Bronchial epithelial cell (primary cell): Measurements from ENCODE around the gene MMP27. TPM values are rescaled to one million over a fixed set of nuclear protein-coding genes. Genes with fewer than 3 reads are reported as not detected.
A peak's percentile ranks its signal among the peaks of the same experiment; 100 is the strongest.

Experiments used
- DNase-seq: peaks from one replicate; pipeline ENCODE4 v3.0.0-alpha.2; 2010; ENCODE audit warnings: low read depth
- FAIRE-seq: peaks from 2 replicates; lab custom pipeline; 2011; peaks lifted over from hg19 to GRCh38; lab: Jason Lieb, UNC
- H3K27me3 ChIP-seq: 2 replicates; pipeline ENCODE4 v1.5.1; 2011; ENCODE audit warnings: low read length; ENCODE audit not compliant: control insufficient read depth, insufficient read depth
- H3K36me3 ChIP-seq: 2 replicates; pipeline ENCODE4 v1.5.1; 2011; ENCODE audit warnings: low read length; ENCODE audit not compliant: control insufficient read depth, insufficient read depth
- H3K4me3 ChIP-seq: 2 replicates; pipeline ENCODE4 v1.5.1; 2011; ENCODE audit warnings: mild to moderate bottlenecking, low read depth, low read length, control low read depth
- total RNA-seq: library from RNA; depleted of rRNA; stranded (reverse); fragments of >200 nt; gene quantifications from 2 replicates; pipeline ENCODE4 v1.2.1, GENCODE V29; 2014
- TF ChIP-seq, protein P1 (sequence below): IDR thresholded peaks from 2 replicates; pipeline ENCODE4 v1.5.1; 2011; ENCODE audit warnings: mild to moderate bottlenecking, moderate library complexity, low read length, control low read depth, inconsistent platforms; ENCODE audit not compliant: insufficient read depth, severe bottlenecking

MMP27 gene
- total RNA-seq, 1 donor from 2014 or later = not detected

DNA sequence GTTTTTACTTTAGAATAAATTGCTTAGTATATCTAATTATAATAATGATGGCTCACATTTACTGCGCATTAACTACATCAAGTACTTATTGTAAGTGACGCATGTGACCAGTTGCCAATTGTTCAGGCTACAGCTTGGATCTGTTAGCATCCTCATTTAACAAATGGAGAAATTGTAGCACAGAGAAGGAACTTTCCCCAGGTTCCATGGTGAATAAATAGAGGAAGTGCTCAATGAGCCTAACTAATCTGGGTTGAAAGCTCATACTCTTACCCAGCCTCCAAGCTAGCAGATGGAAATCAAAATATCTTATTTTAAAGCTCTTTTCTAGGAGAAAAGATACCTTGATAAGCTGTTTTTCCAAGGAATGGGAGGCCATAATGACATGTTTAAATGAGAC is 19.8 kb downstream of the MMP27 start:
- TF ChIP-seq, protein P1, sequence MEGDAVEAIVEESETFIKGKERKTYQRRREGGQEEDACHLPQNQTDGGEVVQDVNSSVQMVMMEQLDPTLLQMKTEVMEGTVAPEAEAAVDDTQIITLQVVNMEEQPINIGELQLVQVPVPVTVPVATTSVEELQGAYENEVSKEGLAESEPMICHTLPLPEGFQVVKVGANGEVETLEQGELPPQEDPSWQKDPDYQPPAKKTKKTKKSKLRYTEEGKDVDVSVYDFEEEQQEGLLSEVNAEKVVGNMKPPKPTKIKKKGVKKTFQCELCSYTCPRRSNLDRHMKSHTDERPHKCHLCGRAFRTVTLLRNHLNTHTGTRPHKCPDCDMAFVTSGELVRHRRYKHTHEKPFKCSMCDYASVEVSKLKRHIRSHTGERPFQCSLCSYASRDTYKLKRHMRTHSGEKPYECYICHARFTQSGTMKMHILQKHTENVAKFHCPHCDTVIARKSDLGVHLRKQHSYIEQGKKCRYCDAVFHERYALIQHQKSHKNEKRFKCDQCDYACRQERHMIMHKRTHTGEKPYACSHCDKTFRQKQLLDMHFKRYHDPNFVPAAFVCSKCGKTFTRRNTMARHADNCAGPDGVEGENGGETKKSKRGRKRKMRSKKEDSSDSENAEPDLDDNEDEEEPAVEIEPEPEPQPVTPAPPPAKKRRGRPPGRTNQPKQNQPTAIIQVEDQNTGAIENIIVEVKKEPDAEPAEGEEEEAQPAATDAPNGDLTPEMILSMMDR = no peak
- Histone ChIP-seq H3K4me3 (no peak overlapping the region), H3K36me3 (no peaks in the 10 kb centered on the region), H3K27me3 (no peaks in the 10 kb centered on the region)
- FAIRE-seq (no peak), DNase-seq (no peak)

DNA sequence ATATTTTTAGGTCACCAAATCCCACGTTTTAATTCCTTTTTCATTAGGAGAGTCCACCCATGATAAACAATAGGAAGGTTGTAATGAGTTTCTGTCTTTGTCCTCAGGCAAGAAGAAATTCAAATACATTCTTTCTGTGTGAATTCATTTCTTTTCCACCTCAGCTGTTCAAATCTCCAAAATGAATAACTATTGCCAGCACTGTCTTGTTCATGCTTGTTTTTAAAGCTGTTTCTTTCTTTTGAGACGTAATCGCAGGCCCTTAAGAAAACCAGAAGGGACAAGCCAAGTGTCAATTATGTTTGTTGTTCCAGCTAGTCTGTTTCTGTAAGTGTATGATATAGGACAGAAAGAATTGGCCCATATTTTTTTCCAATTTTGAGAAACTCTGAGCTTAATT is 20.2 kb downstream of the MMP27 start:
- no peaks in the 10 kb centered on the region for H3K36me3 ChIP-seq
- TF ChIP-seq, protein P1 = no peak
- no peak overlapping the region for H3K4me3 ChIP-seq
- H3K27me3 ChIP-seq = no peaks in the 10 kb centered on the region
- FAIRE-seq (no peak), DNase-seq (peak; percentile 94)

DNA sequence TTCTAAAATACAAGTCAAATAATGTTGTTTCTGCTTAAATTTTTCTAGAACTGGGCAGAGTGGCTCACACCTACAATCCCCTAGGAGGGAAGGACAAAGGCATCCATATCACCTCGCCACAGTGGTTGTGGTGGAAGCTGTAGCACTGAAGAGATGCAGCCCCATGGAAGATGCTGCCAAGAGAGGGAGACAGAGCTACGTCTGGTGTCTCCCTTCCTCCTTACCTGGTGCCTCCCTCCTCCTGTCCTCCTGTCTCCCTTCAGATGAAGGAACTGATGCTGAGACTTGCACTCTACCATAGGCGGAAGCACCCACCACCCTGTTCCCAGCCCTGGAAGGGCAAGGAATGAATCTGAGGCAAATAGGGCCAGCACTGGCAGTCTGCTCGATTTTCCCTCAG is 22.3 kb downstream of the MMP27 start:
- TF ChIP-seq, protein P1 = no peak
- no peak for FAIRE-seq
- Histone ChIP-seq H3K36me3 (no peaks in the 10 kb centered on the region), H3K27me3 (no peaks in the 10 kb centered on the region), H3K4me3 (no peak overlapping the region)
- no peak for DNase-seq

DNA sequence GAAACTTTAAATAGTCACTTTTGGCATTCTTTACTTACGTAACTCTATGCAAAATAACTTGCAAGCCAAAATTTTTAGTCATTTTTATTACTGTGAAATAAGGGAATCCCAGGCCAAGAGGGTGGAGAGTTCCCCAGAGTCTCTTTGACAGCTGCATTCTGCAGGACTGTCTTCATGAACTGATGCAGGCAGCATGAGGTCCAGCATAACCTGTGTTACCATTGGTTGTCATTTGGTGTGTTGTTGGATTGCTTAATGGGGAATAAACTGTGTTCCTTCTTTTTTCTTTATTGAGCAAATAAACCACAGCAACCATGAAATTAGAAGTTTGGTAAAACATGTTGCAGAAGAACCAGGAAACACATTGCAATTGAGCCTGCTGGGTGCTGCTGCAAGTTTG is 24.6 kb downstream of the MMP27 start:
- no peak for FAIRE-seq
- H3K27me3 ChIP-seq = no peaks in the 10 kb centered on the region
- TF ChIP-seq, protein P1 = no peak
- no peak for DNase-seq
- no peaks in the 10 kb centered on the region for H3K36me3 ChIP-seq
- no peak overlapping the region for H3K4me3 ChIP-seq

DNA sequence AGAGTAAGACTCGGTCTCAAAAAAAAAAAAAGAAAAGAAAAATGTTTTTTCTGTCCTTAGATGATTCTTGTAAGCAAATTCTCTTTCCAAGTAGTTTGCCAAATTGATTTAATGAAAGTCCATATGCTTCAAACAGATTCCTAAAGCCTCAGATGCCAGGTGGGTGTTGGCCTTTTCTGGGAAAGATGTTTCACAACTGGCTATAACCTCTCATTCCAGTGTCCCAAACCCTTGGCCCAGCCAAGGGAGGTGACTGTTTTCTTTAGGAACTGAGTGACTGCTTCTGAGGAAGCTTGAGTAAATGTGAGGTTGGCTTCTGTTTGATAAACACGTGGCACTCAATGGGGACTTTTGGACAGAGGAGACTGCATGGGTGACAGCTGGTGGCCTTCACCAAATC is 27.5 kb downstream of the MMP27 start:
- DNase-seq (no peak), FAIRE-seq (no peak)
- Histone ChIP-seq H3K36me3 (no peaks in the 10 kb centered on the region), H3K27me3 (no peaks in the 10 kb centered on the region), H3K4me3 (no peak overlapping the region)
- TF ChIP-seq, protein P1 = no peak

DNA sequence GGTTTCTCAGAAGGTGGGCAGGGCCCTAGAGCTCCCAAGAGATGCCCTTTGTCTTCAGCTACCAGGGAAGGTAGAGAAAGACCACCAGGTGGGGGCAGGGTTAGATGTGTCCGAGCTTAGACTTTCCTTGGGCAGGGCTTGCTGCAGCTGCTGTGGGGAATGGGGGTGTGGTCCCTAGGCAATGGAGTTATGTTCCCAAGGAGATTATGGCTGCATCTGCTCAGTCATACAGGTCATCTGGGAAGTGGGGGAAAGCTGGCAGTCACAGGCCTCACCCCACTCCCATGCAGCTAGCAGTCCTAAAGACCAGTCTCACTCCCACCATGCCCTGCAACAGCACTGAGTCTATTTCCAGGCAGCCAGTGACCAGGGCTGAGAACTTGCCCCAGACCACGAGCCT is 29.5 kb downstream of the MMP27 start:
- Histone ChIP-seq H3K4me3 (no peak overlapping the region), H3K36me3 (no peaks in the 10 kb centered on the region), H3K27me3 (no peaks in the 10 kb centered on the region)
- no peak for FAIRE-seq
- TF ChIP-seq, protein P1 = no peak
- DNase-seq = no peak
